Fibroblast of skin of left quadriceps (primary cell): ENCODE data around the gene VAC14.

Source experiments
- DNase-seq, 2 experiments: peaks; one replicate each; pipeline ENCODE4 v3.0.0-alpha.2; 2013; ENCODE audit warnings: low read depth in 2 of 2

VAC14 gene

GRCh38 chr16:70786020-70786755 is 14.8 kb downstream of the VAC14 start:
- no peak for DNase-seq

DNA sequence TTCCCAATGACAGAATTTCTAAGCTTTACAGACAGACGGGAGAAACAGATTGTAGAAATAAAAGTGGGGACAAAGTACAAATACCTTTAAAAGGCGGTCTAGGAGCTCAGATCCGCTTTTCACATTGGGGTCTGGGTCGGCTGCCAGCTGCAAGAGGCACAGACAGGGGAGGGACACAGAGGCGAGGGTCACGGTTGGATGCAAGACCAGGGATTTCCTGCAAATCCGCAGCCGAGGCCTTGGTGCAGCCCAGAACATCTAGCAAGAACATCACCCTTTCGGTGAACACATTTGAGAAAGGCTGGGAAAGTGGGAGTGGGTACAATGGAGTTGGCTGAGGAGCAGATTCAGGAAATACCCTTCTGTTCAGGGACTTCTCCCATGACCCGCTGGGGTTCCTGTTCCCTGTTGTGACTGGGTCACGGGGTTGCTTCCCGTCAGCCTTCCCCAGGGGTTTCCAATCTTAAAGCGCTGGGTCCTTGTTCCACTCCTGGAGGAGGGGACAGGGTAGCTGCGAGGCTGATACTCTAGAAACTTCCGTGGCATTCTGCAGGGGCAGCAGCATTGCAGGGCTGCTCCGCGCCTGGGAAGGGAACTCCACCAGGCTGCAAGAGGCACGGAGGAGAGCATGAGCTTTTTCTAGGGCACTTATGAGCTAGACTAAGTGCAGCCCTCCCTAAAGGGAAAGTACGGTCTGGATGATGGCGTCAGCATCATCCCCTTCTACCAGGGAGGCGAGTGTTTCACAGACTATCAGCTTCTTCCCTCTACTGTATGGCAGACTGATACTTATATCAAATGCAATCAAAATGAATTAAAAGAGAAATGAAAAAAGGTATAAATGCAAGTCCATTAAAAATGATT is 16.0 kb downstream of the VAC14 start:
- DNase-seq = no peak

GRCh38 chr16:70782237-70782636 is 18.7 kb downstream of the VAC14 start:
- DNase-seq = no peak

- no peak for DNase-seq
Observed at GRCh38 chr16:70781800-70782199, 19.2 kb downstream of the VAC14 start.

- DNase-seq = no peak
Observed at GRCh38 chr16:70780546-70780945, 20.4 kb downstream of the VAC14 start.

- peak in 1 of 2 experiments; percentile 22 for DNase-seq
Observed at GRCh38 chr16:70779361-70779760, 21.6 kb downstream of the VAC14 start.

GRCh38 chr16:70778901-70779309 is 22.1 kb downstream of the VAC14 start:
- DNase-seq = peak; percentile 78 to 79

GRCh38 chr16:70777973-70778406 is 23.0 kb downstream of the VAC14 start:
- no peak for DNase-seq

DNA sequence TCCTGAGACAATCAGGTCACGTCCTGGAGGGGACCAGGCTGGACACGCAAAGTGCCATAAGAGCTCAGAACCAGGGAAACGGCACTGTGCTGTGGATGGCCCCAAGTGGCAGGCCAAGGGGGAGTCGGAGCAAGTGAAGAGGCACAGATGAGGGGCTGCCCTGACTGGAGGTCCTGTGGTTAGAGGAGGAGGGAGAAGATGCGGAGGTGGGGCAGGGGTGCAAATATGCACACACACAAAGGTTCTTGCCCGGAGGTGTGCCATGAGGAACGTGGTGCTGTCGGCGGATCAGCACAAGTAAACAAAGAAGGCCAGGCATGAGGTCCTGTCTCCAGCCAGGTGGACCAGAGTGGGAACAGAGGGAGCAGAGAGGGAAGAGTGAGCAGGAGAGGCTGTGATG is 23.5 kb downstream of the VAC14 start:
- DNase-seq = no peak

- no peak for DNase-seq
Observed at GRCh38 chr16:70775399-70775798, 25.6 kb downstream of the VAC14 start.

- DNase-seq = no peak
Observed at GRCh38 chr16:70774261-70774660, 26.7 kb downstream of the VAC14 start.

DNA sequence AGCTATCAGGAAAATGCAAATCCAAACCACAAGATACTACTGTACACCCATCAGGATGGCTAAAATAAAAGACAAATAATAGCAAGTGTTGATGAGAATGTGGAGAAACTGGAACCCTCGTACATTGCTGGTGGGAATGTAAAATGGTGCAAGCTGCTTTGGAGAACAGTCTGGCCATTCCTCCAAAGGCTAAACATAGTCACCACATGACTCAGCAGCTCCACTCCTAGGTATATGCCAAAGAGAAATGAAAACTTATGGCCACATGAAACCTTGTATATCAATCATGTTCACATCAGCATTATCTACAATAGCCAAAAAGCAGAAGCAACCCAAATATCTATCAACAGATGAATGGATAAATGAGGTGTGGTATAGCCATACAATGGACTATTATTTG is 28.5 kb downstream of the VAC14 start:
- no peak for DNase-seq

DNA sequence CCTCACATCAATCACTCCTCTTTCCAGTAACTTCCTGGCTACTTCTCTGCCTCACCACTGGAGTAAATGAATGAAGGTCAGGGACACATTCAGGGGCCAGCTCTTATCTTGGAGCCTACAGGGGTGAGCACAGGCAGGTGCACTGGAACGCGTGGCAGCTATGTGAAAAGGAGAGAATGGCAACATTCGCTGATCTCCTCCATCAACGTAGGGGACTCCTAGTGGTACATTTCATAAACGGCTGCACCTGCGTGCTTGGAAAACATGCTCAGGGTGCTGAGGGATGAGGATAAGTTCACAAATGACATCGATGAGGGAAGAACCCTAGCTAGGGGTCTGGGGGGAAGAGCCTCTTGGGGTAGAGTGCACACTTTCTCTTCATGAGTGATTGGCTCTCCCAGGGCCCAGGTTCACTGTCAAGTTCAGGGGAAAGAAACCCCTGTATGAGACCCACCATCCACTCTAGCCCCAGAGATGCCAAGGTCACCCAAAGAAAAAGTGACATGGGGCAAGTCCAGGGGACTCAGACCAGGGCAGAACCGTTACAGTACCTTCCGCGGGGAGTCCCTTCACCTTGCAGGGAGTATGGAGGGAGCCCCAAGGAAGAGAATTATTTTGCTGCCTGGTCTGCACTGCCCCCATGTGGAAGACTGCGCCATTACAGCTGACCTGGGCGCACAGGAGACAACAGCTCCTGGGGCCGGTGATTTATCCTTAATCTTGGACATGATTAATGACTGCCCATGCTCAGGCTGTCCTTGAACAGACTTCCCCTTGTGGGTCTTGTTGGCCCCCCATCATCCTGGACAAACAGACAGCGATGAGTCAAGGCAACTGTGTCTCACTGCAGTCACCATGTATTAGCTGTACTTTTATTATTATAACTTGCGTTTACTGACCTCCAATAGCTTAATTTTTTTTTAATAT is 30.1 kb downstream of the VAC14 start:
- DNase-seq = no peak

- DNase-seq = no peak
Observed at GRCh38 chr16:70770291-70770625, 30.7 kb downstream of the VAC14 start.

DNA sequence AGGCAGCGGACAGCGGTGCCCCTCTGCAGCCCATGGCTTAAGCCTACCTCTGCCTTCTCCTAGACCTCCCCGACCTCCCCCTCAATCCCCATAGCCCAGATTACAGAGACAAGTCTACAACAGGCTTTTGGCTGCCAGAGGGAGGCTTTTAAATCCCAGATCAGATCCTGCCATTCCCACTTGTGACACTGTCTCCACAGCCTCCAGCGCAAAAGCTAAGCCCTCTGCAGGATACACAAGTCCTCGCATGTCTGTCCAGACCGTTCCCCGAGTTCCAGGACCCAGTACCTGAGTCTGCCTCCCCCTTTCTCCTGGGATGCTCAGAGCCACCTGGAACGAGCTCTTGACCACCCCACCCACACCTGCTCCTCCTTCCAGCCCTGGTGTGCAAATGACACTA is 31.2 kb downstream of the VAC14 start:
- DNase-seq = no peak

GRCh38 chr16:70769131-70769530 is 31.8 kb downstream of the VAC14 start:
- no peak for DNase-seq

DNA sequence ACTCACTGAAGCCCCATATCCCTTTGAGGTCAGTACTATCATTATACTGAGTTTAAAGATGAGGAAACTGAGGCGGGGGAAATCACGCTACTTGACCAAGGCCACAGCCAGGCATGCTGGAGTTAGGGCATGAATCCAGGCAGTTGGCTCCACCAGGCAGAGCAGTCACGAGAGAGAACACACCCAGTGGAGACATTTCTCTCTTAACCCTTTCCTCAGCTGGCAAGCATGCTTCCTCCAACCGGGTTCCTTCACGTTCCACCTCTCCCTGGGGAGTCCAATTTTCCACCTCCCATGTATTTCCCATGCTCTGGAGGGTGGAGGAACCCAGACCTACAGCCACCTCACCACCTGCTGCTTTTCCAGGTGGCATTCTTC is 32.8 kb downstream of the VAC14 start:
- DNase-seq = no peak

DNA sequence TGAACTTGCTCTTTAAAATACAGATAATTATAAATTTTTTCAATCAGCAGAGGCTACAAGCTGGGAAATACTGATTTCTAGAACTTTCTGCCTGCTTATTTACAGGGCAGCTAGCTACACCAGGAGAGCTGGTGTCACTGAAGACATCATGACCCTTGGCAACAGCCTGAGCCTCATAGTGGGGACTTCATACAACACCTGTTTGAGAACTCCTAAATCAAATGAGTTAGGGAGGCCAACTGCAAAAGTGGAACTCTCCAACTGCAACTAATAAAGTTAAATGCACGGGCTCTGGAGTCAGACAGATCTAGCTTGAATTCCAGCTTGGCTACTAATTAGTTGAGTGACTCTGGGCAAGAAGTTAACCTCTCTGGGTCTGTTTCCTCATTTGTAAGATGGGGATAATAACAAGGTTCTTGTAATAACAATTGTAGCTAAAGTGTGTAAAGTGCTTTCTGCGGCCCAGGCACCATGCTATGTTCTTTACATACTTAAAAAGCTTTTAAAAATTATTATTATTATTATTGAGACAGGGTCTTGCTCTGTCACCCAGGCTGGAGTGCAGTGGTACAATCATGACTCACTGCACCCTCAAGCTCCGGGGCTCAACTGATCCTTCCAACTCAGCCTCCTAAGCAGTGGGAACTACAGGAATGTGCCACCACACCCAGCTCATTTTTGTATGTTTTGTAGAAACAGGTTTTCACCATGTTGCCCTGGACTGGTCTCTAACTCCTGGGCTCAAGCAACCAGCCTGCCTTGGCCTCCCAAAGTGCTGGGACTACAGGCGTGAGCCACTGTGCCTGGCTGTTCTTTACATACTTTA is 33.4 kb downstream of the VAC14 start:
- no peak for DNase-seq

DNA sequence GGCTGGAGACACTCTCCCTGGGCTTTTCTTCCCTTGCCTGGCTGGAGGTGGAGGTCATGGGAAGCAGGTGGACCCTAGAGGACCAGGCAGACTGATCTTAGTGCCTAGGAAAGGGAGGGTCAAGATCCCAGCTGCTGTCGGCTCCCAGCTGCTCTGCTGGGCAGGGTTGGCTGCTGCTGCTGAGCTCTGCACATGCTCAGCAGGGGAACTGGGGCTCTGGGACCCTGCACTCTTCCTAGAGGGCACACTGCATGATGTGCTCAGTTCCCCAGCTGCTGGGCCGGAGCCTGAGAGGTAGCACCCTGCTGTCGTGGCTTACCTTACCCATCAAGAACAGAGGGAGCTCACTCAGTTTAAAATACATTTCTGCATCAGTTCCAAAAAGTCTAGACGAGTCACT is 34.3 kb downstream of the VAC14 start:
- no peak for DNase-seq

DNA sequence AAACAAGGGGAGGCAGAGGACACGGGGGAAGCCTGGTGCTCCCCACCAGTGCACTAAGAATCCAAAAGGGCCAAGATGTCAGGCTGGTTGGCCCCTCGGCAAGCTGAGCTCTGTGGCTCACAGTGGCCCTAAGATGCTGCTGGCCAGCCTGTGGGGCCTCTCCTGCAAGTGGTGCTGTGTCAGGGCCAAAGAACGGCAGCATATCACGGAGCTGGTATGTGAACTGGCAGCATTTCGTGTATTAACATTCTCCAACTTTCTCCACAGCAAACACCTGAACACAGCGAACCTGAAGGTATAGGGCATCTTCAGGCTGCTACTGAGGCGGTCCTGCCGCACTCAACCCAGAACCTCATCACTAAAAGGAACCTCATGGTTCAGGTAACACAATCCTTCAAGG is 34.8 kb downstream of the VAC14 start:
- DNase-seq = no peak

- no peak for DNase-seq
Observed at GRCh38 chr16:70765491-70765890, 35.5 kb downstream of the VAC14 start.
